Natural killer cell treated with Interleukin-12 subunit alpha and Interleukin-12 subunit beta and Interleukin-15 and Interleukin-18, amount 100 ng/mL, for 72 hours (primary cell): ENCODE measurements around the gene AKR1C1. TPM values are rescaled to one million over a fixed set of nuclear protein-coding genes. Genes with fewer than 3 reads are reported as not detected.
"Not testable (repeated sequence)": the region's sequence is repeated elsewhere in the genome, so short reads cannot be mapped to it uniquely, and the experiment has no call there.

Experiments used
- ATAC-seq, 2 donors: fragments of 150-1000 bp; cut with Tn5 transposase in 1 of 2; sonication (Bioruptor Pico), chemical (Tn5 transposase) in 1 of 2; 2 replicates each; pipeline ENCODE4 v1.10.0; 2021
- DNase-seq: peaks from one replicate; pipeline ENCODE4 v3.0.0; 2022; ENCODE audit warnings: low spot score
- H3K27ac Mint-ChIP-seq, 2 donors: 1 replicate in 1 of 2; 2 replicates in 1 of 2; pipeline ENCODE4 v1.8.0; 2022; ENCODE audit warnings: mixed read lengths in 2 of 2, mild to moderate bottlenecking in 1 of 2, moderate library complexity in 1 of 2
- H3K27me3 Mint-ChIP-seq, 2 donors: 1 replicate in 1 of 2; 2 replicates in 1 of 2; pipeline ENCODE4 v1.8.0; 2022; ENCODE audit warnings: mixed read lengths in 2 of 2
- H3K36me3 Mint-ChIP-seq: one replicate; pipeline ENCODE4 v1.8.0; 2022; ENCODE audit warnings: mixed read lengths
- H3K4me1 Mint-ChIP-seq, 2 donors: 1 replicate in 1 of 2; 2 replicates in 1 of 2; pipeline ENCODE4 v1.8.0; 2022; ENCODE audit warnings: low read depth in 2 of 2, mixed read lengths in 2 of 2, mild to moderate bottlenecking in 1 of 2
- H3K4me3 Mint-ChIP-seq: one replicate; pipeline ENCODE4 v1.8.0; 2022; ENCODE audit warnings: mixed read lengths
- H3K9me3 Mint-ChIP-seq: 2 replicates; pipeline ENCODE4 v1.8.0; 2022; ENCODE audit warnings: mixed read lengths
- total RNA-seq, 2 donors: library from RNA; stranded (reverse); gene quantifications; one replicate each; pipeline ENCODE4 v1.2.3, GENCODE V29; 2022

Gene AKR1C1
- total RNA-seq, 2 donors from 2014 or later = 0.28 to 1.0 TPM

DNA sequence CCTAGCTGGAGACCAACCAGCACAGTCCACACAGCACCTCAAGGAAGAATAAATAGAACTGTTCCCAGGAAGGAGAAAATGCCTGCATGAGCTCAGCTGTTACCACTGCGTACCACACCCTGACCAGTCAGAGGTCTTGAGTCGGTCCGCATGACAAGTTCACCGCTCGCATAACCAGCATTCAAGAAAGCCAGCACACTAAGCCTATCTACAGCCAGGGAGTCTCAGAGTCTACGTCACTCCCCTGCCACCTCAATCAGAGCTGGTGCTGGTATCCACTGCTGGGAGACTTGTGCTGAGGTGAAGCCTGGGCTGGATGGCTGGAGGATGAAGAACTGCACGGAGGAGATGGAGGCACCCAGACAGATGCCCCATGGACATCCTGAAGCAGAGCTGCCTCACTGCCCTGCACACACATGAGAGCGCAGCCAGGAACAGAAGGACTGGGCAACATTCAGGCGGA, 19.6 kb downstream of the AKR1C1 start:
- H3K4me1 Mint-ChIP-seq = peaks cover 0 to 8% of the 10 kb centered on the region in 2 donors
- H3K4me3 Mint-ChIP-seq = no peak overlapping the region
- no peaks in the 10 kb centered on the region for H3K36me3 Mint-ChIP-seq
- ATAC-seq (no peak), DNase-seq (no peak)
- H3K27me3 Mint-ChIP-seq = peaks cover 19 to 23% of the 10 kb centered on the region in 2 donors
- H3K27ac Mint-ChIP-seq = no peak overlapping the region
- no peaks in the 10 kb centered on the region for H3K9me3 Mint-ChIP-seq

DNA sequence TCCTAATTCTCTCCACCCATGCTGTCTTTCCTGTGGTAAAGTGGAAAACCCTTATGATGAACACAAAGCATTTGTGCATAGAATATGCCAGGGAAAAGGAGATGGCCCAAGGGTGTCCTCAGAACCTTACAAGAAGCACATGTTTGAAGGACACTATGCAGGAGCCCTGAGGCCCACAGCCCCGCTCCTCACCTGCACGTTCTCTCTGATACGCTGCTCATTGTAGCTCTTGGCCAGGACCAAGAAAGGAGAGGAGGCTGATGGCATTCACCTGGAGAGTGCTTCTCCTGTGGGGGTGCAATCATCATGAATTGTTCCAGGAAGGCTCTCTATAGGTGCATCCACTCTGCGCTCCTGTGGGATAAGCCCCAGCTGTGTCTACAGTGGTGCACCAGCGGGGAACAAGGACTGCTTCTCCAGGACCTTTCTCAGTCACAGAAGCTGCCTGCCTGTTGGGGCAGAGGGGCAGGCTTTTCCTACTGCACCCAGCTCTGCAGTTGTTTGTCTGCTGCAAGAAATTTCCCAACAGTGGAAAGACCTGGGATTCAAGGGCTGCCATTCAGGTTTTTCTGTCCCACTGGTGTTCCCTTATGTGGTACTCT, 20.5 kb downstream of the AKR1C1 start:
- Mint-ChIP-seq H3K9me3 (no peaks in the 10 kb centered on the region), H3K27me3 (peaks cover 19 to 23% of the 10 kb centered on the region in 2 donors), H3K4me3 (no peak overlapping the region), H3K36me3 (no peaks in the 10 kb centered on the region), H3K27ac (no peak overlapping the region), H3K4me1 (peaks cover 0 to 8% of the 10 kb centered on the region in 2 donors)
- ATAC-seq = peak in 1 of 2 donors; percentile 48
- DNase-seq = no peak

DNA sequence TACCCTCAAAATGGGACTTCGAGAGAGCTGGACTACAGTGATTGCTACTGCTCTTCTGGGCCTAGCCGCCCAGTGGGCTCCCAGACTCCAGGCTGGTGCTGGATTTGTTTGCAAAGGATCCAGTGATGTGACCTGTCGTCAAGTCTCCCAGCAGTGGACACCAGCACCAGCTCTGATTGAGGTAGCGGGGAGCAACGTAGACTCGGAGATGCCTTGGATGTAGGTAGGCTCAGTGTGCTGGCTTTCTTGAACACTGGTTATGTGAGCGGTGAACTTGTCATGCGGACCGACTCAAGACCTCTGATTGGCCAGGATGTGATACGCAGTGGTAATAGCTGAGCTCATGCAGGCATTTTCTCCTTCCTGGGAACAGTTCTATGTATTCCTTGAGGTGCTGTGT, 21.0 kb downstream of the AKR1C1 start:
- no peak overlapping the region for H3K27ac Mint-ChIP-seq
- H3K27me3 Mint-ChIP-seq = peaks cover 19 to 23% of the 10 kb centered on the region in 2 donors
- no peak overlapping the region for H3K4me3 Mint-ChIP-seq
- DNase-seq (no peak), ATAC-seq (peak in 1 of 2 donors; percentile 41)
- peaks cover 0 to 8% of the 10 kb centered on the region in 2 donors for H3K4me1 Mint-ChIP-seq
- H3K9me3 Mint-ChIP-seq = no peaks in the 10 kb centered on the region
- H3K36me3 Mint-ChIP-seq = no peaks in the 10 kb centered on the region

DNA sequence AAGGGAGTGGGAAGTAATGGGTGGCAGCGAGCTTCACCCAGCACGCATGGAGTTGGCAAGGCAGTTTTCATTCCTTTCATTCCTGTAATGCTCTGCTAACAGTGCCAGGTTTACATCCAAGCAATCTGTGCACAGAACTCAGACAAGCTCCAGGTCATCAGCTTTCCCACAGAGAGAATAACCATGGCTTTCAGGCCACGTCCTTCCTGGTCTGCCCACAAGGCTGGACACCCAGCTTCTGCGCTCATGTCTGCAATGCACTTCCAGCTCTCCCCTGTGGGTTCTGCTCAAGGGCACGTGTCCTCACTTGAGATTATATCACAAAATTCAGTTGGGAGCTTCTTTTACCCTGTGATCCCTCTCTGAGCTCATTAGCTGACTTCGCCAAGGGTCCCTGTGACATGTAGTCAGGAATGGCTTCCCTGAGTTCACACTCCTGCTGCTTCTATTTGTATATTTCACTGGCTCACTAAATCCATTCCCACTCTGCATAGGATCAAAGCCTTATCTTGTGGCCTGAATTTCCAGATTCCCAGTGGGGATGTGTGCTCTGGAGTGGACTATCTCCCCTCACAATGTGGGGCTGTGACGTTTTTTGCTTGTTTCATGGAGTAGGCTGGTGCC, 21.9 kb downstream of the AKR1C1 start:
- Mint-ChIP-seq H3K27me3 (peaks cover 19 to 23% of the 10 kb centered on the region in 2 donors), H3K4me3 (no peak overlapping the region), H3K36me3 (no peaks in the 10 kb centered on the region), H3K27ac (no peak overlapping the region), H3K4me1 (peaks cover 0 to 8% of the 10 kb centered on the region in 2 donors), H3K9me3 (no peaks in the 10 kb centered on the region)
- DNase-seq = no peak
- no peak for ATAC-seq

GRCh38 chr10:4988000-4988641, 24.9 kb downstream of the AKR1C1 start:
- not testable (repeated sequence) for DNase-seq, ATAC-seq, H3K4me3 Mint-ChIP-seq, H3K9me3 Mint-ChIP-seq, H3K4me1 Mint-ChIP-seq, H3K27ac Mint-ChIP-seq, H3K36me3 Mint-ChIP-seq
- H3K27me3 Mint-ChIP-seq = peaks cover 7 to 11% of the 10 kb centered on the region in 2 donors

- H3K4me3 Mint-ChIP-seq = no peak overlapping the region
- H3K4me1 Mint-ChIP-seq = no peaks in the 10 kb centered on the region
- DNase-seq (no peak), ATAC-seq (no peak)
- no peak overlapping the region for H3K27ac Mint-ChIP-seq
- H3K36me3 Mint-ChIP-seq = no peaks in the 10 kb centered on the region
- H3K9me3 Mint-ChIP-seq = no peaks in the 10 kb centered on the region
- H3K27me3 Mint-ChIP-seq = peaks cover 3 to 7% of the 10 kb centered on the region in 2 donors
Observed at GRCh38 chr10:4990217-4990616, 27.0 kb downstream of the AKR1C1 start.

GRCh38 chr10:4991463-4991862, 28.2 kb downstream of the AKR1C1 start:
- H3K4me3 Mint-ChIP-seq, H3K27ac Mint-ChIP-seq, H3K27me3 Mint-ChIP-seq, H3K4me1 Mint-ChIP-seq, H3K36me3 Mint-ChIP-seq, ATAC-seq, DNase-seq, H3K9me3 Mint-ChIP-seq: not testable (repeated sequence)

- H3K4me1 Mint-ChIP-seq, H3K9me3 Mint-ChIP-seq, ATAC-seq, H3K27me3 Mint-ChIP-seq, DNase-seq, H3K36me3 Mint-ChIP-seq, H3K27ac Mint-ChIP-seq, H3K4me3 Mint-ChIP-seq: not testable (repeated sequence)
Observed at GRCh38 chr10:4992564-4992963, 29.3 kb downstream of the AKR1C1 start.

- not testable (repeated sequence) for ATAC-seq, H3K4me3 Mint-ChIP-seq, H3K27ac Mint-ChIP-seq, H3K9me3 Mint-ChIP-seq, H3K27me3 Mint-ChIP-seq, H3K36me3 Mint-ChIP-seq, H3K4me1 Mint-ChIP-seq, DNase-seq
Observed at GRCh38 chr10:4994260-4994659, 31.0 kb downstream of the AKR1C1 start.

DNA sequence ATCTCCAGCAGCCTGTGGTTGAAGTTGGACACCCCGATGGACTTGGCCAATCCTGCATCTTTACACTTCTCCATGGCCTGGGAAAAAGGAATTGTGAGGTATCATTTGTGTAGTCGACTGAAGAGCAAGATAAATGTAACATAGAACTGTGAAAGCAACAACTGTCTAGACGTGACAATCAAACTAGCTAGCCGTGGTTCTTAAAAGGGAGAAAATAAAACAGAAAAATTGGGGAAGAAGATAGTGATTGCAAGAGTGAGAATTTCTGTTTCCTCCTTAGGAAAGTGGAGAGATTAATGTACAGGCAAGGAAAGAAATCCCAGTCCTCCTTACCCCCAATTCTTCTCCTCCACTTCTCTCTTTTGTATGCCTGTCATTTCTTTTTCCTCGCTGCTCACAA, 35.5 kb downstream of the AKR1C1 start:
- peaks cover 6 to 8% of the 10 kb centered on the region in 2 donors for H3K27me3 Mint-ChIP-seq
- H3K4me3 Mint-ChIP-seq = no peak overlapping the region
- no peaks in the 10 kb centered on the region for H3K36me3 Mint-ChIP-seq
- H3K4me1 Mint-ChIP-seq = no peaks in the 10 kb centered on the region
- ATAC-seq (no peak), DNase-seq (no peak)
- no peak overlapping the region for H3K27ac Mint-ChIP-seq
- H3K9me3 Mint-ChIP-seq = no peaks in the 10 kb centered on the region

DNA sequence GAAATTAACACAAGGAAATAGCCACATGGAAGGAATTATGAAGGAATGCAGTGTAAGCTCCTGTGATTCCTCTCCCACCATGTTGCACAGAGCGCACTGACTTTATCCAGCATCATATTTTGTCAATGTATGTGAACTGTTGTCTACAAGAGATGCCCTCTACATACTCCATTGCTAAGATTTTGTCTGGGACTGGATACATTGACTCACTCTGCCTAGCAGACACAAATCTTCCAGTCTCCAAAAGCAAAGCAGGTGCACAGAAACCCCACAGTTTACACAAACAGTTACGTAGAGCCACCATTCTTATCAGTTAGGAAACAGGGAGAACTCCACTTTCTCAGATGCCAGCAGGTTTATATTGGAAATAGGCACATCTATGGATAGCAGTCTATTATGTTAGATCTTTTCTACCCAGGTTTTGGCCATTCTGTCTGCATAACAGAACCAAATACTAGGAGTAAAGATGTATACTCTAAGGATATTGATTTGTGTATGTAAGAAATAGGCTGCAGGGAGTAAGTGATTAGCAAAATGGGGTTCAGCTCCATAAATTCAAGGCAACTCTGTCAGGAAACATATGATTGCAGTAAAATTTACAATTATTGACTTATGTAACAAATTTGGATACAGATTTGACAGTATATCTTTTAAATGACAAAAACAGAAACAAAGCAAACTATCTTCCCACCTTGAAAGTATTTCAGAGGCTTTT, 39.0 kb downstream of the AKR1C1 start:
- Mint-ChIP-seq H3K27ac (no peak overlapping the region), H3K36me3 (no peaks in the 10 kb centered on the region), H3K4me3 (no peak overlapping the region), H3K9me3 (no peaks in the 10 kb centered on the region), H3K27me3 (peaks cover 6 to 8% of the 10 kb centered on the region in 2 donors), H3K4me1 (no peaks in the 10 kb centered on the region)
- no peak for ATAC-seq
- no peak for DNase-seq

- H3K4me1 Mint-ChIP-seq, H3K36me3 Mint-ChIP-seq, ATAC-seq, H3K27me3 Mint-ChIP-seq, DNase-seq, H3K4me3 Mint-ChIP-seq, H3K27ac Mint-ChIP-seq, H3K9me3 Mint-ChIP-seq: not testable (repeated sequence)
Observed at GRCh38 chr10:5003127-5004029, 40.2 kb downstream of the AKR1C1 start, which contains the start of gene AKR1C2. AKR1C2 (minus strand) TSS chr10:5003857; CDS start chr10:5003835, 22 bp downstream.

DNA sequence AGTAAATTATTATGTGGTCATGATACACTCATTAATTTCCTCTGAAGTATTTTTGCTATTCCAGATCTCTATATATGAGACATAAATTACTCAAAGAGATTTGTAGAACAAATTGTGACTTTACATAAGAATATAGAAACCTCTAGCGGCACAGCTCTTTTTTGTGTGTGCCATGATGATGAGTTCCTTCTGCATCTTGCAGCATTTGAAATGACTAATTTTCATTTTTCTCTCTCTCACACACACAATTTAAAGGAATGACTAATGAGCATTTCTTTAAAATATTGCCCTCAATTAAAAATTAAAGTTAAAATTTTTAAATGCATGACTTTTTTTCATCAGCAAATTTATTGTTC, 40.8 kb downstream of the AKR1C1 start:
- H3K9me3 Mint-ChIP-seq, H3K4me3 Mint-ChIP-seq, ATAC-seq, H3K4me1 Mint-ChIP-seq, H3K36me3 Mint-ChIP-seq, H3K27me3 Mint-ChIP-seq, H3K27ac Mint-ChIP-seq, DNase-seq: not testable (repeated sequence)
